H9 (cell line): Measurements from ENCODE around the gene PIANP. TPM values are rescaled to one million over a fixed set of nuclear protein-coding genes. Genes with fewer than 3 reads are reported as not detected.
A peak's percentile ranks its signal among the peaks of the same experiment; 100 is the strongest.

Experiments
- DNase-seq: peaks from one replicate; pipeline ENCODE4 v3.0.0-alpha.2; 2017
- H2AFZ ChIP-seq: one replicate; pipeline ENCODE4 v1.6.1; 2013; ENCODE audit warnings: mild to moderate bottlenecking, low read length, control low read depth, moderate library complexity
- H2AK5ac ChIP-seq: 2 replicates; pipeline ENCODE4 v1.6.1; 2013; ENCODE audit warnings: low read length, control low read depth, mixed read lengths; ENCODE audit not compliant: insufficient read length
- H2BK120ac ChIP-seq: one replicate; pipeline ENCODE4 v1.6.1; 2013; ENCODE audit warnings: low read depth, mild to moderate bottlenecking, low read length, control low read depth, inconsistent platforms; ENCODE audit not compliant: poor library complexity, severe bottlenecking
- H2BK12ac ChIP-seq: 2 replicates; pipeline ENCODE4 v1.6.1; 2013; ENCODE audit warnings: low read length, control low read depth, mixed read lengths, low read depth; ENCODE audit not compliant: insufficient read length
- H2BK15ac ChIP-seq: 2 replicates; pipeline ENCODE4 v1.6.1; 2013; ENCODE audit warnings: low read depth, low read length, control low read depth
- H2BK20ac ChIP-seq: one replicate; pipeline ENCODE4 v1.6.1; 2013; ENCODE audit warnings: low read depth, mild to moderate bottlenecking, low read length, control low read depth, inconsistent platforms; ENCODE audit not compliant: poor library complexity, severe bottlenecking
- H2BK5ac ChIP-seq: 2 replicates; pipeline ENCODE4 v1.6.1; 2013; ENCODE audit warnings: low read length, control low read depth, mixed read lengths; ENCODE audit not compliant: insufficient read length
- H3K14ac ChIP-seq: 2 replicates; pipeline ENCODE4 v1.6.1; 2013; ENCODE audit warnings: low read length, control low read depth; ENCODE audit not compliant: insufficient read depth
- H3K18ac ChIP-seq: 2 replicates; pipeline ENCODE4 v1.6.1; 2013; ENCODE audit warnings: low read depth, mild to moderate bottlenecking, mixed read lengths, low read length, control low read depth; ENCODE audit not compliant: insufficient read length
- H3K23ac ChIP-seq: 2 replicates; pipeline ENCODE4 v1.6.1; 2013; ENCODE audit warnings: low read length, control low read depth, mixed read lengths, low read depth; ENCODE audit not compliant: insufficient read length
- H3K23me2 ChIP-seq: 2 replicates; pipeline ENCODE4 v1.6.1; 2013; ENCODE audit warnings: low read depth, mild to moderate bottlenecking, mixed read lengths, low read length, control low read depth; ENCODE audit not compliant: insufficient read length, poor library complexity, severe bottlenecking
- H3K27ac ChIP-seq: 2 replicates; pipeline ENCODE4 v1.5.1; 2013; ENCODE audit warnings: low read length, control low read depth, mixed read lengths, low read depth; ENCODE audit not compliant: insufficient read length
- H3K27me3 ChIP-seq: 2 replicates; pipeline ENCODE4 v1.6.1; 2013; ENCODE audit warnings: low read length, control low read depth, inconsistent platforms; ENCODE audit not compliant: insufficient read depth
- H3K4ac ChIP-seq: 2 replicates; pipeline ENCODE4 v1.6.1; 2013; ENCODE audit warnings: low read depth, mild to moderate bottlenecking, control low read depth, inconsistent platforms, low read length, moderate library complexity
- H3K4me1 ChIP-seq: 2 replicates; pipeline ENCODE4 v1.6.1; 2013; ENCODE audit warnings: low read length, control low read depth, inconsistent platforms; ENCODE audit not compliant: insufficient read depth
- H3K4me2 ChIP-seq: 2 replicates; pipeline ENCODE4 v1.6.1; 2013; ENCODE audit warnings: low read length, control low read depth, mixed read lengths; ENCODE audit not compliant: insufficient read length, insufficient read depth
- H3K56ac ChIP-seq: 2 replicates; pipeline ENCODE4 v1.6.1; 2013; ENCODE audit warnings: low read depth, mild to moderate bottlenecking, mixed read lengths, low read length, control low read depth; ENCODE audit not compliant: insufficient read length
- H3K79me1 ChIP-seq: 2 replicates; pipeline ENCODE4 v1.6.1; 2013; ENCODE audit warnings: low read depth, mild to moderate bottlenecking, moderate library complexity, low read length, control low read depth, inconsistent platforms; ENCODE audit not compliant: insufficient read depth, poor library complexity, severe bottlenecking
- H3K79me2 ChIP-seq: 2 replicates; pipeline ENCODE4 v1.6.1; 2013; ENCODE audit warnings: low read length, control low read depth, inconsistent platforms; ENCODE audit not compliant: insufficient read depth
- H3K9ac ChIP-seq: 2 replicates; pipeline ENCODE4 v1.6.1; 2013; ENCODE audit warnings: low read length, control low read depth, mixed read lengths; ENCODE audit not compliant: insufficient read length; ENCODE audit errors: extremely low read depth
- H3K9me3 ChIP-seq: one replicate; pipeline ENCODE4 v1.6.1; 2013; ENCODE audit warnings: low read depth, low read length, inconsistent platforms; ENCODE audit not compliant: control insufficient read depth
- H3T11ph ChIP-seq: one replicate; pipeline ENCODE4 v1.6.1; 2013; ENCODE audit warnings: mild to moderate bottlenecking, low read length, control low read depth, inconsistent platforms
- H4K20me1 ChIP-seq: one replicate; pipeline ENCODE4 v1.6.1; 2013; ENCODE audit not compliant: control insufficient read depth, insufficient read length, insufficient read depth
- H4K5ac ChIP-seq: 2 replicates; pipeline ENCODE4 v1.6.1; 2013; ENCODE audit warnings: low read depth, mild to moderate bottlenecking, mixed read lengths, low read length, control low read depth; ENCODE audit not compliant: insufficient read length
- H4K8ac ChIP-seq: replicated peaks from 2 replicates; pipeline ENCODE4 v1.6.1; 2013; ENCODE audit warnings: low read length, control low read depth, mixed read lengths, low read depth; ENCODE audit not compliant: insufficient read length
- H4K91ac ChIP-seq: 2 replicates; pipeline ENCODE4 v1.6.1; 2013; ENCODE audit warnings: low read depth, mild to moderate bottlenecking, moderate library complexity, mixed read lengths, low read length, control low read depth; ENCODE audit not compliant: insufficient read length
- H3K27ac Mint-ChIP-seq, 3 experiments: 2 replicates in 2 of 3; 3 replicates in 1 of 3; pipeline ENCODE4 v1.8.0; 2020 to 2021; ENCODE audit warnings: mixed read lengths in 3 of 3, mild to moderate bottlenecking in 1 of 3, moderate library complexity in 1 of 3
- H3K27me3 Mint-ChIP-seq: 2 replicates; pipeline ENCODE4 v1.8.0; 2021; ENCODE audit warnings: low read depth, mild to moderate bottlenecking, moderate library complexity, mixed read lengths
- H3K36me3 Mint-ChIP-seq, 3 experiments: 2 replicates in 2 of 3; 3 replicates in 1 of 3; pipeline ENCODE4 v1.8.0; 2020 to 2021; ENCODE audit warnings: low read depth in 3 of 3, mixed read lengths in 3 of 3; ENCODE audit not compliant: insufficient read depth in 1 of 3
- H3K4me1 Mint-ChIP-seq, 2 experiments: 2 replicates each; pipeline ENCODE4 v1.8.0; 2020; ENCODE audit warnings: mixed read lengths in 2 of 2
- H3K4me3 Mint-ChIP-seq, 2 experiments: 2 replicates in 1 of 2; 3 replicates in 1 of 2; pipeline ENCODE4 v1.8.0; 2020 to 2021; ENCODE audit warnings: mild to moderate bottlenecking in 2 of 2, mixed read lengths in 2 of 2, moderate library complexity in 1 of 2
- H3K9me3 Mint-ChIP-seq, 2 experiments: 2 replicates in 1 of 2; 3 replicates in 1 of 2; pipeline ENCODE4 v1.8.0; 2020; ENCODE audit warnings: mild to moderate bottlenecking in 2 of 2, mixed read lengths in 2 of 2, moderate library complexity in 1 of 2
- CTCF ChIP-seq: fragments of 200-600 bp; sonication (generic); conservative IDR thresholded peaks from 3 replicates; pipeline ENCODE4 v1.8.0; 2021; ENCODE audit warnings: antibody characterized with exemption, mild to moderate bottlenecking
- WGBS: extraction: QIAGEN DNeasy Blood & Tissue Kit; methylation state at CpG from one replicate; pipeline ENCODE4 v1.1.7; 2013; ENCODE audit warnings: missing lambda C conversion rate, low lambda C conversion rate, mixed read lengths; ENCODE audit not compliant: insufficient read length; ENCODE audit errors: extremely low coverage; 5-methylcytosine and 5-hydroxymethylcytosine counted together
- total RNA-seq: library from RNA; stranded (reverse); gene quantifications from 2 replicates; pipeline ENCODE4 v1.2.1, GENCODE V29; 2021

The PIANP gene
- total RNA-seq, 1 experiment from 2014 or later = 6.6 TPM

DNA sequence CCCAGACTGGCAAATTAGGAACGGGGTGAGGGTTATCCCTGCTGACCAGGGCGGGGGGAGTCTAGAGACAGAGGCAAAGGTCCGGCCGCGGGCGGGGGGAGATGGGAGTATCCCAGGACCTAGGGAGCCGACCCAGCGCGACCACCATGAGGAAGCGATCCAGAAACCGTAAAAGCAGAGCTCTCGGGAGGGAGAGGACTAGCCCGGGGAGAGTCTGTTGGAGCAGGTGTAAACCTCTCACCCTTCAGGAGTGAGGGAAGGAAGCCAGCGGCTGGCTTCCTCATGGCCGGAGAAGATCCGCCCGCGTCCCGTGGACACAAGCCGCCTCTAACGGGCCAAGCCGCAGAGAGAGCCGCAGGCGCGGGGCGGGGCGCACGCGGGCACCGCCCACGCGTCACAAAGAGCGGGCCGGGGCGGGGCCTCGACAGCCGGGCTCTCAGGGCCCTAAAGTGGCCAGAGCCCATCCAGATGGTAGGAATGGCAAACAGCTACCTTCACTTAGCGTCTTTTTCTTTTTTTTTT lies 53.5 kb downstream of the PIANP start, which contains the start of gene ACRBP:
Gene ACRBP, minus strand, starts transcription at position 350 of the 522 bp plus-strand sequence. Its CDS starts 66 bp downstream, at position 284.
- peaks cover 31% of the 10 kb centered on the region for H3K27me3 Mint-ChIP-seq
- no peak within 1 kb of the TSS for H2AFZ ChIP-seq

More for the DNA sequence above, 53.5 kb downstream of the PIANP start, which contains the start of gene ACRBP:
- Mint-ChIP-seq H3K4me3 (peak within 1 kb of the TSS; percentile 78 to 89), H3K9me3 (no peaks in the 10 kb centered on the region), H3K27ac (peak within 1 kb of the TSS in 2 of 3 experiments; percentile 66 to 80; a peak in 4 of 7 replicates), H3K36me3 (peaks cover 9 to 25% (median 20%) of the 10 kb centered on the region in 3 experiments), H3K4me1 (peaks cover 14 to 21% of the 10 kb centered on the region in 2 experiments)
- no peak within 1 kb of the TSS for H2AK5ac ChIP-seq
- no peaks in the 10 kb centered on the region for H3K79me2 ChIP-seq
- H3K23me2 ChIP-seq = peaks cover 4% of the 10 kb centered on the region
- DNase-seq = peak; percentile 86
- no peak within 1 kb of the TSS for H2BK120ac ChIP-seq
- H3K27me3 ChIP-seq = no peaks in the 10 kb centered on the region; the same call in 1 of the 2 replicates
- no peak within 1 kb of the TSS for H3K4ac ChIP-seq
- no peak within 1 kb of the TSS for H4K8ac ChIP-seq
- H2BK12ac ChIP-seq = no peak within 1 kb of the TSS
- H4K5ac ChIP-seq = no peak within 1 kb of the TSS
- no peaks in the 10 kb centered on the region for H4K20me1 ChIP-seq
- no peak within 1 kb of the TSS for H2BK15ac ChIP-seq
- no peak within 1 kb of the TSS for H2BK5ac ChIP-seq
- H4K91ac ChIP-seq = no peak within 1 kb of the TSS
- no peak within 1 kb of the TSS for H3K23ac ChIP-seq
- no peak for TF ChIP-seq CTCF
- H3K18ac ChIP-seq = no peak within 1 kb of the TSS
- no peak within 1 kb of the TSS for H3T11ph ChIP-seq
- no peak within 1 kb of the TSS for H3K27ac ChIP-seq
- no peaks in the 10 kb centered on the region for H3K79me1 ChIP-seq
- peak within 1 kb of the TSS; percentile 62 for H3K4me2 ChIP-seq
- 0 out of 2 replicates have a peak within 1 kb of the TSS, but pooled peaks have one; percentile 76 for H3K14ac ChIP-seq
- H3K4me1 ChIP-seq = no peaks in the 10 kb centered on the region; the same call in 1 of the 2 replicates
- H3K56ac ChIP-seq = no peak within 1 kb of the TSS
- no peak within 1 kb of the TSS for H3K9ac ChIP-seq
- H2BK20ac ChIP-seq = no peak within 1 kb of the TSS
- no peaks in the 10 kb centered on the region for H3K9me3 ChIP-seq
- WGBS = no CpG with 5 or more reads among the region's 38 CpGs
